Erythroblast (primary cell): Measurements from ENCODE around the gene FAM228B.

Experiments
- GATA1 ChIP-seq: IDR thresholded peaks from 2 replicates; pipeline ENCODE4 v1.6.1; 2011; ENCODE audit warnings: low read depth, mild to moderate bottlenecking, control low read depth, low read length, moderate library complexity
- POLR2A ChIP-seq: IDR thresholded peaks from 2 replicates; pipeline ENCODE4 v1.6.1; 2011; ENCODE audit warnings: mild to moderate bottlenecking, low read length

DNA sequence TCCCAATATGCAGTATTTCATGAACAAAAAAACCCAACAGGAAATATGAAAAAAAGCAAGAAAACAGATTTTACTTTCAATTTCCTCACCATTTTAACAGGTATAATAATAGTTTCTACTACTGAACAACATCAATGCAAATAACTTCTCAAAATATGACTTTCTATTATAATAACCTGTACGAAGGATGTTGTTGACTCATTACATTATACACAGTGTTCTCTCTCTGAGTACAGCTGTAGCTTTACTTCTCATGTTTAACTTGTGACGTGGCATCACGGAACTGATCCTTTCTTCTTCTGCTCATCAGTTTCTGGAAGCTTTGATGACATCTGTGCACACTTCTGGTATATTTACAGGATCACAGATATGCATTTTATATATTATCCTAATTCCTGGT, 91.6 kb downstream of the FAM228B start:
- TF ChIP-seq POLR2A (no peak), GATA1 (no peak)
